ENCODE results near the gene ZFAND4. TPM values are rescaled to one million over a fixed set of nuclear protein-coding genes. Genes with fewer than 3 reads are reported as not detected.

Gene ZFAND4
- total RNA-seq (2022; extraction: Qiagen RNA extraction; ENCODE audit: low read depth), result 3.6 to 6.5 TPM (median 6.0 TPM) in 5 replicates

DNA sequence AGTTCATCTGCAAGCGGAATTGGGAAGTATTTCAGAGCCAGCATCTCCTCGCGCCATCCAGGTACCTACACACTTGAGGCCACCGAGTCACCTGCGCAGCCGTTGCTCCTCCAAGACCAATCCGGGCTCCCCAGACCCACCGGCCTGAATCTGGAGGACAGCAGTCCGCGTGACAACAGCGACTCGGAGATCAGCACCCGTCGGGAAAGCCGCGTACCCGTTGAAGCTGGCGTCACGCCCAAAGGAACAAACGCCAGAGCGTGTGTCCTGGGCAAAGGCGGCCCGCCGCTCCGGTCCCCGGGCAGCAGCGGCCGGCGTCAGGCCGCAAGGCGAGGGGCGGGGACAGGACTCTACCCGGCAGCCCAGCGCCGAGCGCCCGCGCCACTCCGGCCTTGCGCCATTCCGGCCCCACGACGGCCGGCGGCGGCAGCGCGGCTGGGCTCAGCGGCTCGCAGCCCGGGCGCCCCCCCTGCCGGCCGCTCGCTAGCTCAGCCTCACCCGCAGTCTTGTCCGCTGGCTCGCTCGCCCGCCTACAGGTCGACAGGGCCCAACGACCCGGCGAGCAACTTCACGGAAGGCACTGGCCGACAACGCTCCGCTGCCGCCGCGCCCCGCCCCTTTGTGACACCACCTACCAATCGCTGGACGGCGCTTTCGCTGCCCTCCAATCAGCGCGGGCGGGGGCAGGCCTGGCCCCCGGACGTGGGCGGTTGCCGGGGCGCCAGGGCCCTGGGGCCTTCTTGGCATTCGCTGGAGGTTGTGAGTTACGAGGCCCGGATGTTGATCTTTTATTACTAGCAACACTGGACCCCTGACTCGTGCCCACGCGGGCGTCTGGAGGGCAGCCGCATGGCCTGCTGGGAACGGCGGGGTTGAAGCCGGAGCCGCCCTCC is at the start of gene ZFAND4:
ZFAND4 (minus strand) TSS at position 592 of the 893 bp plus-strand sequence. CDS start 9,047 bp downstream, outside the sequence.

Other genes starting within 250 kb of the ZFAND4 start
- 17.8 to 22.1 TPM (median 19.0 TPM) in 5 replicates for gene WASHC2C, start 54.5 kb upstream of the ZFAND4 start, total RNA-seq (2022; extraction: Qiagen RNA extraction; ENCODE audit: low read depth)
- 5.8 to 8.0 TPM (median 7.5 TPM) in 5 replicates for gene AGAP4, start 174.7 kb upstream of the ZFAND4 start, total RNA-seq (2022; extraction: Qiagen RNA extraction; ENCODE audit: low read depth)